Measurements from ENCODE around the gene PTMA.

DNA sequence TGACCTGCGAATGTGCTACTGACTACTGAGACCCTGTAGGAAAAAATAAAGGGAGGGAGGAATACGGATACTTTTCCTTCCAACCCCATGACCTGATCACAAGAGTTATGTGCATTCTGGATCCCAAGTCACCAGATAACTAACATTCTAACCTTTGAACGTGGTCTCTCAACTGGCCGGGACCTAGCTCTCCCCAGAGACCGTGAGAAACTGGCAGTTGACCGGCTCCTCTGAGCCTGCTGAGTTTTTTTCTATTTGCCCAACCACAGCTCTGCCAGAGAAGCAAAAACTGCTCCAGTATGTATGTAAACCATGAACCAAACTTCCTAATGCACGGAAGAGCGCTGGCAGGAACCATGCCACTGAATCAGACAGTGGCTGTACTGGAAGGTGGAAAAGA is 47.5 kb upstream of the PTMA start:
- TF ChIP-seq EZH2 (IDR thresholded peaks at IDR 0.05; ENCODE audit: borderline replicate concordance, low read depth, low read length, poor library complexity, severe bottlenecking), result no peak
- TF ChIP-seq, protein P1, sequence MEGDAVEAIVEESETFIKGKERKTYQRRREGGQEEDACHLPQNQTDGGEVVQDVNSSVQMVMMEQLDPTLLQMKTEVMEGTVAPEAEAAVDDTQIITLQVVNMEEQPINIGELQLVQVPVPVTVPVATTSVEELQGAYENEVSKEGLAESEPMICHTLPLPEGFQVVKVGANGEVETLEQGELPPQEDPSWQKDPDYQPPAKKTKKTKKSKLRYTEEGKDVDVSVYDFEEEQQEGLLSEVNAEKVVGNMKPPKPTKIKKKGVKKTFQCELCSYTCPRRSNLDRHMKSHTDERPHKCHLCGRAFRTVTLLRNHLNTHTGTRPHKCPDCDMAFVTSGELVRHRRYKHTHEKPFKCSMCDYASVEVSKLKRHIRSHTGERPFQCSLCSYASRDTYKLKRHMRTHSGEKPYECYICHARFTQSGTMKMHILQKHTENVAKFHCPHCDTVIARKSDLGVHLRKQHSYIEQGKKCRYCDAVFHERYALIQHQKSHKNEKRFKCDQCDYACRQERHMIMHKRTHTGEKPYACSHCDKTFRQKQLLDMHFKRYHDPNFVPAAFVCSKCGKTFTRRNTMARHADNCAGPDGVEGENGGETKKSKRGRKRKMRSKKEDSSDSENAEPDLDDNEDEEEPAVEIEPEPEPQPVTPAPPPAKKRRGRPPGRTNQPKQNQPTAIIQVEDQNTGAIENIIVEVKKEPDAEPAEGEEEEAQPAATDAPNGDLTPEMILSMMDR (conservative IDR thresholded peaks at IDR 0.05; ENCODE audit: low read depth, low read length), result no peak

Data from A673 (cell line).